Testis (tissue), 3 donors: ENCODE measurements around the gene FHIT. TPM values are rescaled to one million over a fixed set of nuclear protein-coding genes. Genes with fewer than 3 reads are reported as not detected.

Source experiments
- DNase-seq: peaks from one replicate; pipeline ENCODE4 v3.0.0-alpha.2; 2019
- H3K27ac ChIP-seq, 2 donors: fragments of 200-600 bp; sonication (generic); one replicate each; pipeline ENCODE4 v1.5.1; 2019
- H3K27me3 ChIP-seq: fragments of 200-600 bp; sonication (generic); one replicate; pipeline ENCODE4 v1.5.1; 2019
- H3K36me3 ChIP-seq: fragments of 200-600 bp; sonication (generic); one replicate; pipeline ENCODE4 v1.5.1; 2017; ENCODE audit warnings: low read depth; ENCODE audit errors: missing control alignments
- H3K4me1 ChIP-seq: fragments of 200-600 bp; sonication (generic); one replicate; pipeline ENCODE4 v1.5.1; 2019
- H3K4me3 ChIP-seq, 2 donors: fragments of 200-600 bp; sonication (generic); one replicate each; pipeline ENCODE4 v1.5.1; 2017 to 2019
- H3K9me3 ChIP-seq: fragments of 200-600 bp; sonication (generic); one replicate; pipeline ENCODE4 v1.5.1; 2017
- CTCF ChIP-seq, 3 experiments: fragments of 450-650 bp in 2 of 3; fragments of 200-600 bp in 1 of 3; sonication (generic) in 1 of 3; IDR thresholded peaks; one replicate each; pipeline ENCODE4 v1.5.1; 2016 to 2019; ENCODE audit warnings: antibody characterized with exemption in 3 of 3, mild to moderate bottlenecking in 2 of 3, moderate library complexity in 1 of 3
- POLR2A ChIP-seq: fragments of 450-650 bp; IDR thresholded peaks from one replicate; pipeline ENCODE4 v1.6.1; 2017; ENCODE audit warnings: antibody characterized with exemption, mild to moderate bottlenecking, moderate library complexity
- WGBS, 2 donors: methylation state at CpG; one replicate each; pipeline ENCODE4 v1.1.5; 2018; 5-methylcytosine and 5-hydroxymethylcytosine counted together
- intact Hi-C: fragments of 100-400 bp; cut with DNase I; formaldehyde crosslinking; loops from one replicate; pipeline ENCODE4 v1.15.1; 2023; ENCODE audit warnings: low total_unique reads
- polyA plus RNA-seq: library from polyadenylated mRNA; stranded (reverse); fragments of 350-450 nt; fragmentation: Illumina TruSeq; extraction: RNeasy Lipid Tissue Mini Kit (QIAGEN cat#74804); gene quantifications from one replicate; pipeline ENCODE4 v1.2.3, GENCODE V29; 2014; ENCODE audit warnings: low read depth, low replicate concordance; ENCODE audit not compliant: insufficient read depth
- total RNA-seq, 2 donors: library from RNA; depleted of rRNA; stranded (reverse); fragments of >200 nt; gene quantifications; one replicate each; pipeline ENCODE4 v1.2.3, GENCODE V29; 2016

The FHIT gene
- total and polyA plus RNA-seq, 3 donors from 2014 or later, result 10.1 to 29.6 (median 15.5) TPM

GRCh38 chr3:59788133-59788532 is 1463.1 kb downstream of the FHIT start:
- DNase-seq, result no peak
- no peaks in the 10 kb centered on the region for H3K36me3 ChIP-seq
- intact Hi-C loops, result no loop called here
- H3K4me3 ChIP-seq, result no peak overlapping the region
- no peaks in the 10 kb centered on the region for H3K27me3 ChIP-seq
- no peak overlapping the region for H3K27ac ChIP-seq
- WGBS, 2 donors, result 88 to 92% methylated on average over 3 of the region's 3 CpGs
- H3K4me1 ChIP-seq, result no peaks in the 10 kb centered on the region
- no peaks in the 10 kb centered on the region for H3K9me3 ChIP-seq
- TF ChIP-seq CTCF (IDR thresholded peaks at IDR 0.05) (no peak), POLR2A (no peak)

- no peaks in the 10 kb centered on the region for H3K9me3 ChIP-seq
- no peaks in the 10 kb centered on the region for H3K27me3 ChIP-seq
- H3K27ac ChIP-seq, result no peak overlapping the region
- no peak for DNase-seq
- TF ChIP-seq POLR2A (no peak), CTCF (IDR thresholded peaks at IDR 0.05) (no peak)
- H3K4me1 ChIP-seq, result no peaks in the 10 kb centered on the region
- H3K36me3 ChIP-seq, result no peaks in the 10 kb centered on the region
- intact Hi-C loops, result no loop called here
- WGBS, 2 donors, result 87 to 97% methylated on average over 6 of the region's 6 CpGs
- H3K4me3 ChIP-seq, result no peak overlapping the region
Measured at GRCh38 chr3:59786374-59786773, 1464.9 kb downstream of the FHIT start.

- no peak for DNase-seq
- H3K9me3 ChIP-seq, result no peaks in the 10 kb centered on the region
- no peaks in the 10 kb centered on the region for H3K36me3 ChIP-seq
- intact Hi-C loops, result no loop called here
- 95 to 100% methylated on average over 1 of the region's 1 CpG for WGBS, 2 donors
- H3K27me3 ChIP-seq, result no peaks in the 10 kb centered on the region
- H3K4me1 ChIP-seq, result no peaks in the 10 kb centered on the region
- no peak overlapping the region for H3K4me3 ChIP-seq
- no peak overlapping the region for H3K27ac ChIP-seq
- no peak for TF ChIP-seq CTCF (IDR thresholded peaks at IDR 0.05)
Measured at GRCh38 chr3:59784164-59784563, 1467.1 kb downstream of the FHIT start.

- intact Hi-C loops, result no loop called here
- WGBS, 2 donors, result 91 to 92% methylated on average over 3 of the region's 3 CpGs
- no peak for DNase-seq
- Histone ChIP-seq H3K4me1 (no peaks in the 10 kb centered on the region), H3K9me3 (no peaks in the 10 kb centered on the region), H3K4me3 (no peak overlapping the region), H3K27me3 (no peaks in the 10 kb centered on the region), H3K36me3 (no peaks in the 10 kb centered on the region), H3K27ac (no peak overlapping the region)
- TF ChIP-seq POLR2A (no peak), CTCF (IDR thresholded peaks at IDR 0.05) (no peak)
Measured at GRCh38 chr3:59783468-59783988, 1467.7 kb downstream of the FHIT start.

GRCh38 chr3:59782664-59783063 is 1468.6 kb downstream of the FHIT start:
- DNase-seq, result no peak
- Histone ChIP-seq H3K27ac (no peak overlapping the region), H3K27me3 (no peaks in the 10 kb centered on the region), H3K4me1 (no peaks in the 10 kb centered on the region), H3K9me3 (no peaks in the 10 kb centered on the region), H3K4me3 (no peak overlapping the region), H3K36me3 (no peaks in the 10 kb centered on the region)
- TF ChIP-seq POLR2A (no peak), CTCF (IDR thresholded peaks at IDR 0.05) (no peak)
- intact Hi-C loops, result no loop called here
